Measurements from ENCODE around the gene DOCK8.

- no peak for TF ChIP-seq EZH2 (IDR thresholded peaks at IDR 0.05; ENCODE audit: insufficient read depth, low read length)
- TF ChIP-seq, protein P1, sequence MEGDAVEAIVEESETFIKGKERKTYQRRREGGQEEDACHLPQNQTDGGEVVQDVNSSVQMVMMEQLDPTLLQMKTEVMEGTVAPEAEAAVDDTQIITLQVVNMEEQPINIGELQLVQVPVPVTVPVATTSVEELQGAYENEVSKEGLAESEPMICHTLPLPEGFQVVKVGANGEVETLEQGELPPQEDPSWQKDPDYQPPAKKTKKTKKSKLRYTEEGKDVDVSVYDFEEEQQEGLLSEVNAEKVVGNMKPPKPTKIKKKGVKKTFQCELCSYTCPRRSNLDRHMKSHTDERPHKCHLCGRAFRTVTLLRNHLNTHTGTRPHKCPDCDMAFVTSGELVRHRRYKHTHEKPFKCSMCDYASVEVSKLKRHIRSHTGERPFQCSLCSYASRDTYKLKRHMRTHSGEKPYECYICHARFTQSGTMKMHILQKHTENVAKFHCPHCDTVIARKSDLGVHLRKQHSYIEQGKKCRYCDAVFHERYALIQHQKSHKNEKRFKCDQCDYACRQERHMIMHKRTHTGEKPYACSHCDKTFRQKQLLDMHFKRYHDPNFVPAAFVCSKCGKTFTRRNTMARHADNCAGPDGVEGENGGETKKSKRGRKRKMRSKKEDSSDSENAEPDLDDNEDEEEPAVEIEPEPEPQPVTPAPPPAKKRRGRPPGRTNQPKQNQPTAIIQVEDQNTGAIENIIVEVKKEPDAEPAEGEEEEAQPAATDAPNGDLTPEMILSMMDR (IDR thresholded peaks at IDR 0.05; ENCODE audit: insufficient read depth, low read depth, low read length): no peak
Measured at GRCh38 chr9:221989-222776, 7.5 kb downstream of the DOCK8 start.
